Vagina (tissue), 2 donors: ENCODE measurements around the gene PALLD.

ENCODE experiments used
- CTCF ChIP-seq, 3 experiments: fragments of 450-650 bp in 2 of 3; fragments of 200-600 bp in 1 of 3; sonication (generic) in 1 of 3; IDR thresholded peaks; one replicate each; pipeline ENCODE4 v1.5.1; 2017 to 2019; ENCODE audit warnings: antibody characterized with exemption in 3 of 3, mild to moderate bottlenecking in 2 of 3, moderate library complexity in 2 of 3
- POLR2A ChIP-seq, 2 donors: fragments of 450-650 bp; IDR thresholded peaks; one replicate each; pipeline ENCODE4 v1.6.1; 2017; ENCODE audit warnings: antibody characterized with exemption in 2 of 2, mild to moderate bottlenecking in 2 of 2, moderate library complexity in 2 of 2
- POLR2AphosphoS5 ChIP-seq, 2 donors: sonication (generic); formaldehyde crosslinking; IDR thresholded peaks; one replicate each; pipeline ENCODE4 v1.9.0; 2017; ENCODE audit warnings: antibody characterized with exemption in 2 of 2, mild to moderate bottlenecking in 2 of 2, low read depth in 1 of 2; ENCODE audit not compliant: insufficient read depth in 1 of 2

GRCh38 chr4:168621806-168622589 lies 125.1 kb downstream of the PALLD start:
- TF ChIP-seq CTCF (IDR thresholded peaks at IDR 0.05) (no peak), POLR2A (IDR thresholded peaks at IDR 0.05) (no peak), POLR2AphosphoS5 (IDR thresholded peaks at IDR 0.05; ENCODE audit: insufficient read depth in 1 of 2, low read depth in 1 of 2) (no peak)
